Activated naive CD8-positive, alpha-beta T cell treated with anti-CD3 and anti-CD28 coated beads, Interleukin-2, amount 50 U/mL, for 24 hours (primary cell): ENCODE measurements around the gene WDTC1.

Source experiments
- ATAC-seq: fragments of 150-1000 bp; cut with Tn5 transposase; one replicate; pipeline ENCODE4 v1.10.0; 2021
- DNase-seq: peaks from one replicate; pipeline ENCODE4 v3.0.0; 2021
- H3K27ac Mint-ChIP-seq: one replicate; pipeline ENCODE4 v1.8.0; 2021; ENCODE audit warnings: mild to moderate bottlenecking, mixed read lengths
- H3K27me3 Mint-ChIP-seq: one replicate; pipeline ENCODE4 v1.8.0; 2021; ENCODE audit warnings: mixed read lengths
- H3K36me3 Mint-ChIP-seq: one replicate; pipeline ENCODE4 v1.8.0; 2021; ENCODE audit warnings: low read depth, mixed read lengths
- H3K4me1 Mint-ChIP-seq: one replicate; pipeline ENCODE4 v1.8.0; 2021; ENCODE audit warnings: mixed read lengths
- H3K4me3 Mint-ChIP-seq: one replicate; pipeline ENCODE4 v1.8.0; 2021; ENCODE audit warnings: mild to moderate bottlenecking, moderate library complexity, mixed read lengths
- H3K9me3 Mint-ChIP-seq: one replicate; pipeline ENCODE4 v1.8.0; 2021; ENCODE audit warnings: mixed read lengths

The WDTC1 gene

DNA sequence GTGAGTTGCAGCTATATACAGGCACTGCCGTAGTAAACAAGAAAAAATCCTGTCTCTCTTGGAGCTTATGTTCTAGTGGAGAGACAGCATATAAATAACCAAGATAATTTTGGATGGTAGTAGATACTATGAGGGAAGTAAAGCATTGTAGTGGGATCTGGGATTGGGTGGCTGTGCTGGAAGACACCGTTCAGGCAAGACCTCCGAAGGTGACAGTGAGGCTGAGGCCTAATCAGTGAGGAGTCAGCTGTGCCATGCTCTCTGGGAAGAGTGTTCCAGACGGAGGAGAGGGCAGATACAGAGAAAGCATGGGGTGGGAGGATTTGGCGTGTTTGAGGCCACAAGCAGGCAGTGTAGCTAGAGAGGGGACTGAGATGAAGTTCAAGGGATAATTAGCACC is 93.5 kb downstream of the WDTC1 start:
- peaks cover 56% of the 10 kb centered on the region for H3K4me1 Mint-ChIP-seq
- DNase-seq (no peak), ATAC-seq (no peak)
- peaks cover 21% of the 10 kb centered on the region for H3K36me3 Mint-ChIP-seq
- no peak overlapping the region for H3K4me3 Mint-ChIP-seq
- H3K9me3 Mint-ChIP-seq: no peaks in the 10 kb centered on the region
- peak overlapping the region; percentile 43 for H3K27ac Mint-ChIP-seq
- no peaks in the 10 kb centered on the region for H3K27me3 Mint-ChIP-seq

DNA sequence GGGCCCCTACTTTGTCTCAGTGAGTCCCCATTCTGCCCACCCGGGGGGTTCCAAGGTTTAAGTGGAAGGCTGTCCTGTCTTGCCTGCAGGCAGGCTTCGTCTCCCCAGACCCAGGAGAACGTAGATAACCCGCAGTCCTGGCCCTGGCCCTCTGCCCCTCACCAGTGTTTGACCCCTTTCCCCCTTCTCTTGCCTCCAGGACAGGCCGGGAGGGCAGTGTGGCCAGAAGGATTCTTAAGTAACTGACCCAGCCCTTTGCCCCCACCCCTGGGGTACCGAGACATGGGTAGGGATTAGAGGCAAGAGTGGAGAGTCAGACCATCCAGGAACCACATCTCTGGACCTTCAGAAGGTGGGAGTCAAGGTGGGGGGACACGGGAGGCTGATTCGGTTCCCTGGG is 96.4 kb downstream of the WDTC1 start:
- peaks cover 30% of the 10 kb centered on the region for H3K4me1 Mint-ChIP-seq
- no peaks in the 10 kb centered on the region for H3K27me3 Mint-ChIP-seq
- ATAC-seq (no peak), DNase-seq (no peak)
- peak overlapping the region; percentile 2 for H3K27ac Mint-ChIP-seq
- H3K9me3 Mint-ChIP-seq: no peaks in the 10 kb centered on the region
- no peak overlapping the region for H3K4me3 Mint-ChIP-seq
- peaks cover 13% of the 10 kb centered on the region for H3K36me3 Mint-ChIP-seq

DNA sequence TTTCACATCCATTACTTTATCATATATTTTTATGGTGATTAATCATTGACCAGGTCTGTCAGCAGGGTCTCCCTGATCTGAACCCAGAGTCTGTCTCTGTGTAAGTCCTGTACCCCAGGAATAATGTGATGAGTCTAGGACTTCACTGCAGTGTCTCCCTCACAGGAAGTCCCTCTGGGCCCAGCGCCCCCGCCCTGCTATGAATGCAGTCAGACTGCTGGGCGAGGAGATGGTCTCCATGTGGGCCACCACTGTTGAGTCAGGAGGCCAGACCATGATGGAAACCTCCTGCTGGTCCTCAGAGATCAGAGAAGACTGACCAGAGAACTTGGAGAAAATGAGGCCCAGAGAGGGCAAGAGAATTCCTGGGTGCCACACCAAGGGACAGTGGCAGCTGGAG is 97.0 kb downstream of the WDTC1 start:
- no peak for ATAC-seq
- H3K4me3 Mint-ChIP-seq: no peak overlapping the region
- H3K9me3 Mint-ChIP-seq: no peaks in the 10 kb centered on the region
- peak overlapping the region; percentile 39 for H3K27ac Mint-ChIP-seq
- H3K36me3 Mint-ChIP-seq: peaks cover 14% of the 10 kb centered on the region
- H3K27me3 Mint-ChIP-seq: no peaks in the 10 kb centered on the region
- H3K4me1 Mint-ChIP-seq: peaks cover 23% of the 10 kb centered on the region
- DNase-seq: no peak

DNA sequence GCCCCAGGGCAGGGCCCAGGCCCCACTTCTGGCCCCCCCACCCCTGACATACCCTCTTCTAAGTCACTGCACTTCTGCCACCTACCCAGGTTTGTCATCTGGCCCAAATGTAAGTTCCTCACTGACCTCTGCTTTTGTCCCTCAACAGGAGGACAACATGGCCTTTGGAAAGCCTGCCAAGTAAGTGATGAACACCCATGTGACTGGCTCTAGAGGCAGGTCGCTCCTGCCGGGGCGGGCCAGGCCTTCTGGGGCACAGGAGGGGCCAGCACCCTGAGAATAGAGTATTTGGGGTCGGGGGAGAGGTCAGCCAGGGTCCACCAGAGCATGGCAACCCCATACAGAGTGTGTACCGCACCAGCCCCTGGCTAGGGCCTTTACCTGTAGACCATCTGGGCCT is 97.5 kb downstream of the WDTC1 start:
- DNase-seq (no peak), ATAC-seq (no peak)
- Mint-ChIP-seq H3K4me1 (peaks cover 19% of the 10 kb centered on the region), H3K9me3 (no peaks in the 10 kb centered on the region), H3K27ac (no peak overlapping the region), H3K36me3 (peaks cover 14% of the 10 kb centered on the region), H3K27me3 (no peaks in the 10 kb centered on the region), H3K4me3 (no peak overlapping the region)

DNA sequence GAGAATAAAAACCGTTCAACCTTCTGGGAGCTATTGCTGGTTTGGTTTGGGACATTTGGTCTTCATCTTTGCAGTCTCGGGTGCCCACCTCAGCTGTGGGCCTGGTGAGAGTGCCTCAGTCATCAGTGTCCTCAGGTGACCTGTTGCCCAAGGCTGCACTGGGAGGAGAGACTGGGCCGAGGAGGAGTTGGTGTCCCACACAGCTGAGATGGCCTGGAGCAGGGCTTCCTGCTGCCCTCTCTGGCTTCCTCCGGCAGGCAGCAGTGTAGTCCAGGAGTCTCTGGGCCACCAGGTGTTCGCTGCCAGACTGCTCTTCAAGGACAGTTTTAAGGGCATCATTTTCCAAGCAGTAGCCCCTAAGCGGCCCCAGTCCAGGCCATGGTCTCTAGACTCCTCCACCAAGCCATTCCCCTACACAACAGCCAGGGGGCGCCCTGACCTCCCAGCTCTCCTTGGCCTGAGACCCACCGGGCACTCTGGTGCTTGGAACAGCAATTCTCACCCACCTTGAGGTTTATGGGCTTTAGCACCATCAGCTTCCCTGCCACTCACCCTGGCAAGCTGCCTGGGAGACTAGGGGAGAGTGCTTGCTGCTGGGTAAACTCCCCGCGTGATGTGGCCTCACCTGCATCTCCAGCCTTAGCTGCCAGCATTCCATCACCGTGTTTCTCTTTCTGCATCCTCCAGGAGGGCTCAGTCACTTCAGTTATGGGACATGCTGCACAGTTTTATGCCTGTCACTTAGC is 98.3 kb downstream of the WDTC1 start:
- H3K4me1 Mint-ChIP-seq: peaks cover 18% of the 10 kb centered on the region
- no peak overlapping the region for H3K4me3 Mint-ChIP-seq
- H3K27ac Mint-ChIP-seq: no peak overlapping the region
- ATAC-seq (peak; percentile 71), DNase-seq (peak; percentile 69)
- no peaks in the 10 kb centered on the region for H3K9me3 Mint-ChIP-seq
- H3K36me3 Mint-ChIP-seq: peaks cover 12% of the 10 kb centered on the region
- no peaks in the 10 kb centered on the region for H3K27me3 Mint-ChIP-seq

DNA sequence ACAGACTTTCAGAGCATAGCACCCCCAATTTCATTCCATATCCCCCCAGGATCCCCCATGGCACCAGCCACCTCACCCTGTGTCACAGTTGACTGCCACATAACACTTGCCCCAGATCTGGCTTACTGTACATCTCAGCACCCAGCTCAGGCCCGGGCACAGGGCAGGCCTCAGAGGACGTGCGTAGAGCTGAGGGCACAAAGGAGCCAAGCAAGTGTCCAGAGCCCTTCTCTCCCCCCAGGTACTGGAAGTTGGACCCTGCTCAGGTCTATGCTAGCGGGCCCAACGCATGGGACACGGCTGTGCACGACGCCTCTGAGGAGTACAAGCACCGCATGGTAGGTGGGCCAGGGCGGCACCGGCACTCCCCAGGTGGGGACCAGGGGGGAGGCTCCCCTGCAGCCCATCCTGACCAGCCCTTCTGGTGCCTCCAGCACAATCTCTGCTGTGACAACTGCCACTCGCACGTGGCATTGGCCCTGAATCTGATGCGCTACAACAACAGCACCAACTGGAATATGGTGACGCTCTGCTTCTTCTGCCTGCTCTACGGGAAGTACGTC is 99.4 kb downstream of the WDTC1 start:
- no peaks in the 10 kb centered on the region for H3K27me3 Mint-ChIP-seq
- DNase-seq (no peak), ATAC-seq (no peak)
- peaks cover 9% of the 10 kb centered on the region for H3K4me1 Mint-ChIP-seq
- peaks cover 12% of the 10 kb centered on the region for H3K36me3 Mint-ChIP-seq
- no peak overlapping the region for H3K27ac Mint-ChIP-seq
- no peaks in the 10 kb centered on the region for H3K9me3 Mint-ChIP-seq
- H3K4me3 Mint-ChIP-seq: no peak overlapping the region

DNA sequence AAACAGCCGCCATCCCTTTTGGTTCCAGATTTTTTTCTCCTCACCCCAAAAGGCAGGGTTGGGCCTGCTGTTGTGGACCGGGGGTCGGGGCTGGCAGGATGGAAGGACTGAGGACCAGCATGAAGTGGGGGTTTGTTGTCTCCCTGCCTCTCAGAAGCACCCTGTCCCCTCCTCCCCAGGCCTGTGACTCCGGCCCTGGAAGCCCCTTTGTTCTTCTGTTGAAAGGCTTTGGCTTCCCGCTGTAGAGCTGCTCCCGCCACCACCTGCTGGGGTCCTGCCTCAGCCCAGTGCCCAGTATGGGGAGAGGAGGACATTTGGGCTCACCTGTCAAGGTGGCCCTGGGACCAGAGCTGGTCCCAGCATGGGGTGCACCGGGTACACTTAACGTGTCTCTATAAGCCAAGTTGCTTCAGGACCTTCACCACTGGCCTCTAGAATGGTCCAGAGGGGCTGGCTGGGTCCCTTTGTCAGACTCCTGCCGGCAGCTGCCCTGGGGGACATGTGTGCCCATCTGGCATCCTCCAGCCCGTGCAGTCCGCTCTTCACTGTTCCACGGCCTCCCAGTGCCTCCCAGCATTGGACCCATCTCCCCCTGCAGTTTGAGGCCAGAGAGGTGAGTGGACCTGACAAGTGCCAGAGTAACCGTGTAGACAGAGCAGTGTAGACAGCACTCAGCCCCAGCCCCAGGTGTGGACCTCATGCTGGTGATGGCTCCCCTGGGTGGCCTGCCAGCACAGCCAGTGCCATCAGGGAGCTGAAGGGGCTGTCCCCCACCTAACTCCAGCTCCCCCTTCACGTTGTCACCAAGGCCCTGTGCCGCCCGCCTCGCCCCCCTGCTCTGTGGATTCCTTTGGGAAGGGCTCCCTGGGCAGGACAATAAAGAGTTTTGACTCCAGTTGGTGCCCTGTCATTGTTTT is 101.3 kb downstream of the WDTC1 start:
- Mint-ChIP-seq H3K4me3 (no peak overlapping the region), H3K9me3 (no peaks in the 10 kb centered on the region), H3K27ac (no peak overlapping the region), H3K36me3 (peaks cover 14% of the 10 kb centered on the region), H3K27me3 (no peaks in the 10 kb centered on the region), H3K4me1 (peaks cover 21% of the 10 kb centered on the region)
- ATAC-seq (no peak), DNase-seq (no peak)

DNA sequence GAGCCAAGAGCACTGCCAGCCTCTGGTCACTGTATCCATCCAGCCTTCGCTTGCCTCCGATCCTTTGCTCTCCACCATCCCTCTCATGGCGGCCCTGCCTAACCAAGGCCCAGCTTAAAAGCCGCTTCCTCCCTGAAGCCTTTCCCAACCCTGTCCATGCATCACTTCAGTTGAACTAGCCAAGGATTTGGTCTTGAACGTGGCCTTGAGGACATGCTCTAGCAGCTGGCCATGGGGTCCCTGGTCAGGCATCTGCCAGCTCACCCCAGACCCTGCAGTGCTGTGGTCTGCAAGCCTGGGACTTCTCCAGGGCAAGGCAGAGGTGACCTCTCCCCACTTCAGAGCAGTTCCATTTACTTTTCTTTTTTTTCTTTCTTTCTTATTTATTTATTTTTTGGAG is 102.3 kb downstream of the WDTC1 start:
- DNase-seq (no peak), ATAC-seq (no peak)
- Mint-ChIP-seq H3K9me3 (no peaks in the 10 kb centered on the region), H3K4me3 (no peak overlapping the region), H3K36me3 (peaks cover 14% of the 10 kb centered on the region), H3K27me3 (no peaks in the 10 kb centered on the region), H3K27ac (no peak overlapping the region), H3K4me1 (peaks cover 30% of the 10 kb centered on the region)

DNA sequence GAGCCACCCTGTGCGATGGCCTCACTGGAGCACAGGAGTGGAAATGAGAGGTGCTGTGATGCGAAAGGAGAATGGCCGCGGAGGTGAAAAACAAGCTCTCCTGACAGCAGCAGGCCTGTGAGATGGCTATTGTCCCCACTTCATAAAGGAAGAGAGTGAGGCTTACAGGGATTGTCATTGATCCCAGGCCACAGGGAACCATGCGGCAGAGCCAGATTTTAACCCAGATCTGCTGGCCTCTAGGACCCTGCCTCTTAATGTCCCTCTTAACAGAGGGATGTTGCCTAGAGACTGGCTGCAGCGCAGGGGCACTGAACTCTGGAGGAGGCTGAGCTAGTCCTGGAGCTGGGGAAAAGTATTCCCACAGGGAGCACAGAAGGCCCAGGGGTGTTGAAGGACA is 104.3 kb downstream of the WDTC1 start:
- ATAC-seq (no peak), DNase-seq (no peak)
- H3K27ac Mint-ChIP-seq: peak overlapping the region; percentile 47
- no peak overlapping the region for H3K4me3 Mint-ChIP-seq
- peaks cover 14% of the 10 kb centered on the region for H3K36me3 Mint-ChIP-seq
- H3K27me3 Mint-ChIP-seq: no peaks in the 10 kb centered on the region
- peaks cover 44% of the 10 kb centered on the region for H3K4me1 Mint-ChIP-seq
- H3K9me3 Mint-ChIP-seq: no peaks in the 10 kb centered on the region

DNA sequence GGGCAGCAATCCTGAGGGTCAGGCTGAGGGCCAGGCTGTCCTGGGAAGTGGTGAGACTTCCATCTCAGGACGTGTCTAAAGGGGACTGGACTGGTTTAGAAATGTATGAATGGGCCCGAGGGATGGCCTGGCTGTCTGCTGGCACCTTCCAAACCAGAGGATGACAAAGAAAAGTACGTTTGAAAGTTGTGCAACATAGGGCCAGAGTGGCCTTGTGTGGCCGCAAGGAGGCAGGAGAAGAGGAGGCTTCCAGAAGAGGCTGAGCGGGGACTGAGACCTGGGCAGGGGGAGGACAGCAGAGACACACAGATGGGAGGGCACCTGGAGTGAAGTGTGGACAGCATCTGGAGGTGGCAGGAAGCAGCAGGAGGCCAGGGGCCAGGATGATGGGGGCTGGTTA is 104.8 kb downstream of the WDTC1 start:
- peaks cover 49% of the 10 kb centered on the region for H3K4me1 Mint-ChIP-seq
- no peak for ATAC-seq
- peaks cover 11% of the 10 kb centered on the region for H3K36me3 Mint-ChIP-seq
- no peak for DNase-seq
- H3K27ac Mint-ChIP-seq: peak overlapping the region; percentile 47
- H3K9me3 Mint-ChIP-seq: no peaks in the 10 kb centered on the region
- no peak overlapping the region for H3K4me3 Mint-ChIP-seq
- H3K27me3 Mint-ChIP-seq: no peaks in the 10 kb centered on the region

DNA sequence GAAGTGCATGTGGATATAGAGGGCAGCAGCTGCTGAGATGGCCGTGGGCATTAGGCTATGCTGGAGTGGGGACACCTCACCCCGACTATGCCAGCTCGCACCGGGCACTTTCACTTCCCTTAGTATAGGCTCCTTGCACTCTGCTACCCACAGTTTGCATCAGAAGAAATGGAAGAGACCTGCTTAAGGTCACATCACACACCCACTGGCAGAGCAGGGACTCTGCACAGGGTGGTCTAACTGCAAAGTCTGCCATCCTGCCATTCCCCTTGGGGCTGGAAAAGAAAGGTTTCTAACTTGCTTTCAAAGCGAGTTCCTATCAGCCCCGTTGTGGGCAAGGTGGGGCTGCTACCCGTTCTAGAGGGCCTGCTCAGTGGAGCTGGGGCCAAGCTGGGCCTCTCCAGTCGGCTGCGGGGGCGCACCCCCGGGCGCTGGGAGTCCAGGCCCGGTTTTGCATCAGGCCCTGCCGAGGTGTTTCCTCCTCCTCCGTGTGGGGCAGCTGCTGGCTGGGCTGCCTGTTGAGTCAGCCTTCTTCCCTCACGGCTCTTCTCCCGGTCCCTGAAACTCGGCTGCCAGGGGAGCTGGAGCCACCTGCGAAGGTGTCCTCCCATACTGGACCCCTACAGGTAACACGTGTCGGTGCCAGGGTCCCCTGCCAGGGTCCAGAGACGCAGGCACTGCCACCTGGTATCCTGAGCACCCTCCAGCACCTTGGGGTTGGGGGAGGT is 107.3 kb downstream of the WDTC1 start, which contains the start of gene SYTL1:
TSS of gene SYTL1 (plus strand) at position 498 of the 728 bp plus-strand sequence. CDS start 3,313 bp downstream, outside the sequence.
- Mint-ChIP-seq H3K9me3 (no peaks in the 10 kb centered on the region), H3K4me3 (peak within 1 kb of the TSS; percentile 84), H3K27ac (peak within 1 kb of the TSS; percentile 85), H3K36me3 (peaks cover 6% of the 10 kb centered on the region), H3K4me1 (peaks cover 52% of the 10 kb centered on the region), H3K27me3 (no peaks in the 10 kb centered on the region)
- DNase-seq (peak; percentile 72), ATAC-seq (peak; percentile 79)

DNA sequence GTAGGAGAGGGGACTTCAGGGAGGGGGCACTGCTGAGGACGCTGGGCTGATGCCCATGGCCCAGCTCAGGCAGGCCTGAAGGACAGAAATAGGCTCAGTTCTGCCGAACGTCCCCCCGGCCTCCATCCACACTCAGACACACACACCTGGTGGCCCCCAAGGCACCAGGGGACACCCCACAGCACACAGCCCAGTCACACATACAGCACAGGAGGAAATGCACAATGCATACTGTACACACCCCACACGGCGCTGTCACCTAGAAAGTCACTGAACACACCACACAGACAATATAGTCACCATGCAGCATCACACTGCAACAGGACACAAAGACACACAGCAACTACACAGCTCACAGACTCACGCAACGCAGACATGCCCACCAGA is 108.0 kb downstream of the WDTC1 start:
- peak; percentile 55 for ATAC-seq
- no peaks in the 10 kb centered on the region for H3K27me3 Mint-ChIP-seq
- peaks cover 54% of the 10 kb centered on the region for H3K4me1 Mint-ChIP-seq
- peaks cover 5% of the 10 kb centered on the region for H3K36me3 Mint-ChIP-seq
- H3K4me3 Mint-ChIP-seq: peak overlapping the region; percentile 84
- no peak for DNase-seq
- no peaks in the 10 kb centered on the region for H3K9me3 Mint-ChIP-seq
- H3K27ac Mint-ChIP-seq: peak overlapping the region; percentile 85

DNA sequence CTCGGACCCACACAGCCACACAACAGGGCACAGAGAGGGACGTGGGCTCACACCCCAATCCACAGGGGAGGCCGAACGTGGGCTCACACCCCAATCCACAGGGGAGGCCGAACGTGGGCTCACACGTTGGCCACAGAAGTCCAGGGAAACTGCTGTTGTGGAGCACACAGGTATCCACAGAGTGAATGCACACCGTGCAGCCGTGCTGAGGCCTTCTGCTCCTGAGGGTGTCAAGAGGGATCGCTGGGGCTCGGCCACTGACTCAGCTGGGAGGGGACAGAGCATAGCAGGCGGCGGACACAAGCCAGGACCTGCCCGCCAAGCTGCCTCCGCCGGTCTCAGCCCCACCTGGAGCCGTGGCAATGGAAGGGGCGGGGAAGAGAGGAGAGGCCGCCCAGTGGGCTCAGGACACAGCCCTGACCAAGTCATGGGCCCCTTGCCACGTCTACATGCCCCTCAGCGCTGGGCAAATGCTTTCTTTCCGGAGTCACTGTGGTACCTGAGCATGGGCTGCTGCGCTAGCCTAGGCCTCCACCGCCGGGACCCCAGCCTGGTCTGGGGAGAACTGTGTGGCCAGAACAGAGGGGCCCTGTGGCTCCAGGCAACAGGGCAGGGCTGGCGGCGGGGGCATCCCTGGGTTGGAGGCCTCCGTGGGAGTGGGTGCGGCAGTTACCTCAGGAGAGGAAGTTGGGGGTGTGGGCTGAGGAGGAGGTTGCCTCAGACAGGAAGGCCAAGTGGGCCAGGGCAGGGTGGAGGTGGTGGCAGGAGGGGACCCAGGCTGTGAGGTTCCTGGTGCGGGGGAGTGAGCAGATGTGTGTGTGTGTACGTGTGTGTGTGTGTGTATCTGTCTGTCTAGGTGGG is 108.6 kb downstream of the WDTC1 start:
- DNase-seq (peak; percentile 65), ATAC-seq (peak; percentile 24)
- peaks cover 56% of the 10 kb centered on the region for H3K4me1 Mint-ChIP-seq

More for the DNA sequence above, 108.6 kb downstream of the WDTC1 start:
- peak overlapping the region; percentile 84 for H3K4me3 Mint-ChIP-seq
- H3K9me3 Mint-ChIP-seq: no peaks in the 10 kb centered on the region
- H3K27me3 Mint-ChIP-seq: no peaks in the 10 kb centered on the region
- H3K27ac Mint-ChIP-seq: peak overlapping the region; percentile 85
- peaks cover 6% of the 10 kb centered on the region for H3K36me3 Mint-ChIP-seq
